Testis (tissue), 3 donors: ENCODE results near the gene KIF3B. TPM values are rescaled to one million over a fixed set of nuclear protein-coding genes. Genes with fewer than 3 reads are reported as not detected.

Source experiments
- DNase-seq: peaks from one replicate; pipeline ENCODE4 v3.0.0-alpha.2; 2019
- H3K27ac ChIP-seq, 2 donors: fragments of 200-600 bp; sonication (generic); one replicate each; pipeline ENCODE4 v1.5.1; 2019
- H3K27me3 ChIP-seq: fragments of 200-600 bp; sonication (generic); one replicate; pipeline ENCODE4 v1.5.1; 2019
- H3K36me3 ChIP-seq: fragments of 200-600 bp; sonication (generic); one replicate; pipeline ENCODE4 v1.5.1; 2017; ENCODE audit warnings: low read depth; ENCODE audit errors: missing control alignments
- H3K4me1 ChIP-seq: fragments of 200-600 bp; sonication (generic); one replicate; pipeline ENCODE4 v1.5.1; 2019
- H3K4me3 ChIP-seq, 2 donors: fragments of 200-600 bp; sonication (generic); one replicate each; pipeline ENCODE4 v1.5.1; 2017 to 2019
- H3K9me3 ChIP-seq: fragments of 200-600 bp; sonication (generic); one replicate; pipeline ENCODE4 v1.5.1; 2017
- CTCF ChIP-seq, 3 experiments: fragments of 450-650 bp in 2 of 3; fragments of 200-600 bp in 1 of 3; sonication (generic) in 1 of 3; IDR thresholded peaks; one replicate each; pipeline ENCODE4 v1.5.1; 2016 to 2019; ENCODE audit warnings: antibody characterized with exemption in 3 of 3, mild to moderate bottlenecking in 2 of 3, moderate library complexity in 1 of 3
- POLR2A ChIP-seq: fragments of 450-650 bp; IDR thresholded peaks from one replicate; pipeline ENCODE4 v1.6.1; 2017; ENCODE audit warnings: antibody characterized with exemption, mild to moderate bottlenecking, moderate library complexity
- WGBS, 2 donors: methylation state at CpG; one replicate each; pipeline ENCODE4 v1.1.5; 2018; 5-methylcytosine and 5-hydroxymethylcytosine counted together
- intact Hi-C: fragments of 100-400 bp; cut with DNase I; formaldehyde crosslinking; loops from one replicate; pipeline ENCODE4 v1.15.1; 2023; ENCODE audit warnings: low total_unique reads
- polyA plus RNA-seq: library from polyadenylated mRNA; stranded (reverse); fragments of 350-450 nt; fragmentation: Illumina TruSeq; extraction: RNeasy Lipid Tissue Mini Kit (QIAGEN cat#74804); gene quantifications from one replicate; pipeline ENCODE4 v1.2.3, GENCODE V29; 2014; ENCODE audit warnings: low read depth, low replicate concordance; ENCODE audit not compliant: insufficient read depth
- total RNA-seq, 2 donors: library from RNA; depleted of rRNA; stranded (reverse); fragments of >200 nt; gene quantifications; one replicate each; pipeline ENCODE4 v1.2.3, GENCODE V29; 2016

The KIF3B gene
- total and polyA plus RNA-seq, 3 donors from 2014 or later = 33.1 to 55.6 (median 41.2) TPM

- no peaks in the 10 kb centered on the region for H3K4me1 ChIP-seq
- H3K27me3 ChIP-seq = no peaks in the 10 kb centered on the region
- TF ChIP-seq CTCF (IDR thresholded peaks at IDR 0.05) (no peak), POLR2A (no peak)
- H3K27ac ChIP-seq = no peak overlapping the region
- DNase-seq = no peak
- WGBS, 2 donors = 74 to 84% methylated on average over 6 to 9 of the region's 9 CpGs
- no peak overlapping the region for H3K4me3 ChIP-seq
- intact Hi-C loops = no loop called here
- no peaks in the 10 kb centered on the region for H3K9me3 ChIP-seq
- no peaks in the 10 kb centered on the region for H3K36me3 ChIP-seq
Measured at GRCh38 chr20:32238483-32239425, 38.7 kb upstream of the KIF3B start.

- no peak overlapping the region for H3K4me3 ChIP-seq
- no peaks in the 10 kb centered on the region for H3K9me3 ChIP-seq
- WGBS, 2 donors = 5 to 50% methylated on average over 1 of the region's 1 CpG
- no peak overlapping the region for H3K27ac ChIP-seq
- H3K27me3 ChIP-seq = no peaks in the 10 kb centered on the region
- intact Hi-C loops = no loop called here
- no peak for DNase-seq
- H3K4me1 ChIP-seq = no peaks in the 10 kb centered on the region
- H3K36me3 ChIP-seq = no peaks in the 10 kb centered on the region
- no peak for TF ChIP-seq CTCF (IDR thresholded peaks at IDR 0.05)
- no peak for TF ChIP-seq POLR2A
Measured at GRCh38 chr20:32240205-32240604, 37.2 kb upstream of the KIF3B start.

GRCh38 chr20:32241807-32242206, 35.6 kb upstream of the KIF3B start:
- H3K27me3 ChIP-seq = no peaks in the 10 kb centered on the region
- TF ChIP-seq CTCF (IDR thresholded peaks at IDR 0.05) (no peak), POLR2A (no peak)
- H3K27ac ChIP-seq = no peak overlapping the region
- H3K4me1 ChIP-seq = no peaks in the 10 kb centered on the region
- H3K4me3 ChIP-seq = no peak overlapping the region
- H3K36me3 ChIP-seq = no peaks in the 10 kb centered on the region
- no peak for DNase-seq
- WGBS, 2 donors = 85 to 86% methylated on average over 3 to 4 of the region's 4 CpGs
- H3K9me3 ChIP-seq = no peaks in the 10 kb centered on the region
- intact Hi-C loops = no loop called here

DNA sequence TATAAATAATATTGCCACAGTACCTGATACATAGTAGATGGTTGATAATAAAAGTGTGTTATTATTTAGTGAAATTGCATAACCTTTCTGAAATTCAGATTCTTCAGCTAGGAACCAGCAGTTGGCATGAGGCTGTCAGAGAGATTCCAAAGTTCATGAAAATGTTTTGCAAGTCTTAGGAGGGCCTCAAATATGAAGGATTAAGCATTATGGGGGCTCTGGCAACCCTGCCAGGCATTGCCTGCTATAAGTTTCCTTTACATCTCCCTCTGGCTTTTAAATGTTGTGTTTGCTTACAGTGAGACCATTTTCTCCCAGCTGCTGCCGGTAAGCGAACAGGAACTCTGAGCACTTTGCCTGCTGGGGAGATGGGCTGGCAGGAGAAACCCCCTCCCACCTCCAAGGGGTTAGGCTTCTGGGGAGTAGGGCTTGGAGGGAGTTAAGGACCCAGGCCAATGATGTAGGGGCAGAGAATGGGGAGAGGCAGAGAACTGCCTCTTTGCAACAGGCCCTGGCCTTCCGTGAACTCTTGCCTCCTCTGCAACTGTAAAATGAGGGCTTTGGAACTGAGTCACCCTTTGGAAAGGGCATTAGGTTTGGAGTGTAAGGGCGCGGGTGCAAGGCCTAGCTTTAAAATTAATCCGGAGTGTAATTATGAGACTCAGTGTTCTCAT, 33.2 kb upstream of the KIF3B start:
- WGBS, 2 donors = 92% methylated on average over 6 of the region's 6 CpGs
- Histone ChIP-seq H3K9me3 (no peaks in the 10 kb centered on the region), H3K27me3 (no peaks in the 10 kb centered on the region), H3K4me3 (no peak overlapping the region), H3K36me3 (no peaks in the 10 kb centered on the region), H3K27ac (no peak overlapping the region), H3K4me1 (no peaks in the 10 kb centered on the region)
- TF ChIP-seq POLR2A = no peak
- no peak for TF ChIP-seq CTCF (IDR thresholded peaks at IDR 0.05)
- intact Hi-C loops = no loop called here
- DNase-seq = no peak
